ENCODE results near the gene PRSS2. TPM values are rescaled to one million over a fixed set of nuclear protein-coding genes. Genes with fewer than 3 reads are reported as not detected.

The PRSS2 gene
- total RNA-seq, 1 donor from 2014 or later = not detected

DNA sequence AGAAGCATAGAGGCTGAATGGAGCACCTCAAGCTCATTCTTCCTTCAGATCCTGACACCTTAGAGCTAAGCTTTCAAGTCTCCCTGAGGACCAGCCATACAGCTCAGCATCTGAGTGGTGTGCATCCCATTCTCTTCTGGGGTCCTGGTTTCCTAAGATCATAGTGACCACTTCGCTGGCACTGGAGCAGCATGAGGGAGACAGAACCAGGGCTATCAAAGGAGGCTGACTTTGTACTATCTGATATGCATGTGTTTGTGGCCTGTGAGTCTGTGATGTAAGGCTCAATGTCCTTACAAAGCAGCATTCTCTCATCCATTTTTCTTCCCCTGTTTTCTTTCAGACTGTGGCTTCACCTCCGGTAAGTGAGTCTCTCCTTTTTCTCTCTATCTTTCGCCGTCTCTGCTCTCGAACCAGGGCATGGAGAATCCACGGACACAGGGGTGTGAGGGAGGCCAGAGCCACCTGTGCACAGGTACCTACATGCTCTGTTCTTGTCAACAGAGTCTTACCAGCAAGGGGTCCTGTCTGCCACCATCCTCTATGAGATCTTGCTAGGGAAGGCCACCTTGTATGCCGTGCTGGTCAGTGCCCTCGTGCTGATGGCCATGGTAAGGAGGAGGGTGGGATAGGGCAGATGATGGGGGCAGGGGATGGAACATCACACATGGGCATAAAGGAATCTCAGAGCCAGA, 31.0 kb downstream of the PRSS2 start:
- no peak for DNase-seq

DNA sequence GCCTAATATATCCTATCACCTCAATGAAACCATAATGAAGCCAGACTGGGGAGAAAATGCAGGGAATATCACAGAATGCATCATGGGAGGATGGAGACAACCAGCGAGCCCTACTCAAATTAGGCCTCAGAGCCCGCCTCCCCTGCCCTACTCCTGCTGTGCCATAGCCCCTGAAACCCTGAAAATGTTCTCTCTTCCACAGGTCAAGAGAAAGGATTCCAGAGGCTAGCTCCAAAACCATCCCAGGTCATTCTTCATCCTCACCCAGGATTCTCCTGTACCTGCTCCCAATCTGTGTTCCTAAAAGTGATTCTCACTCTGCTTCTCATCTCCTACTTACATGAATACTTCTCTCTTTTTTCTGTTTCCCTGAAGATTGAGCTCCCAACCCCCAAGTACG, 31.5 kb downstream of the PRSS2 start:
- DNase-seq = no peak

DNA sequence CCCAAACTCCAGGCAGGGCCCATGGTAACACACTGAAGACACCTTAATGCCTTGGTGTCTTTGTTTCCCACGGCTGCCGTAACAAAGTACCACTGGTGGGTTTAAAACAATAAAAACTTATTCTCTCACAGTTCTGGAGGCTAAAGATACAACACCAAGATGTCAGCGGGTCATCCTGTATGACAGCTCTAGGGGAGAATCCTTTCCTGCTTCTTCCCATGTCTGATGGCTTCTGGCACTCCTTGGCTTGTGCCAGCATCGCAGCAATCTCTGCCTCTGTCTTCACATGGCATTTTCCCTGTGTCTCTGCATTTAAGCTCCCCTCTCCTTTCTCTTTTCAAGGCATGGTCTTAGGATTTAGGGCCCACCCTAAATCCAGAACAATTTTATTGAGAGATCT, 33.1 kb downstream of the PRSS2 start:
- DNase-seq = no peak

DNA sequence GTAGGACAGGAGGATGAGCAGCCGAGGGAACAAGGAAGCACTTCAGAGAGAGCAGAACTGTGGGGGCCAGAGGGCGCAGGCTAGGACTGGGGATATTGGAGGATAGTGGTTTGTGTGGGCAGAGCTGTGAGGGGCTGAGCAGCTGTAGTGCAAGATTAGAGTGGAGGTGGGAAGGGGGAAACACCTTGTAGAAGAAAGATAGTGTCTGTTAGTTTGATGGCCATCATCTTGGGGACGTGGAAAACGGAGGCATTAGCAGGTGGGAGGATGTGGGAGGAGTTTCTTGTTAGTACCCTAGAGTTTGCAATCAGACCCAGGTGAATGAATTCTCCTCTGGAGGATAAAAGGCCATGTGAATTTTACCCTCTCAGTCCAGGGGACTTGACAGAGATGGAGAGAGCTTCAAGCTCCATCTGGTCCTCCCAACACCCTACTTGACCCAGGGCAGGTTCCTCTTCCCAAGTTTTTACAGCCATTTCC, 34.0 kb downstream of the PRSS2 start:
- DNase-seq = no peak

DNA sequence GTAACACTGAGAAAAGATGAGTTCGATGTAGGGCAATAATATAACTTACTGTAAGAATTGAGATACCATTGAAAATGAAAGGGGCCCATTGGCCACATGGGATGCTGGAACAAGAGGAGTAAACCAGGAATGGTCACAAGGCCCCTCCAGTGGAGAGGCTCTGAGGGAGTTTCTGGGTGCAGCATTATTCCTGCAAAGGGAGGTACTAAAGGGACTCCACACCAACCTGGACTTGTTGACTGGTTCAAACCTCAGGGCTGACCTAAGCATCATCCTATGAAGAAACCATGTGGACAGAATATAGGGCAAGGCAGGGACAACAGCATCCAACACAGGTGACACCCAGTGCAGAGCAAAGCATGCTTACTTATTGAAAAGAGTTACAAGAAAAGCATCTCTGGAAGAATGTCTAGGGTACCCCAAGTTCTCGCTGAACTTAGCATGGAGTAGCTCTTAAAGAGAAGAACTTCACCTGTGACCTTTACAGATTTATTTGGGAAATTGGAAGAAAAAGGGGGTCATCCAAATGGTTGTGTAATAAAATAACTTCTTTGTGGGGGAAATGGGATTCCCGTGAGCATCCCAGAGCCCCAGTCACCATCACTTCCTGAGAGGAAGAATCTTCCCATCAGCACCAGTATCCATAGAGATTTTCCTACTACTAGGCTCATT, 34.7 kb downstream of the PRSS2 start:
- no peak for DNase-seq

DNA sequence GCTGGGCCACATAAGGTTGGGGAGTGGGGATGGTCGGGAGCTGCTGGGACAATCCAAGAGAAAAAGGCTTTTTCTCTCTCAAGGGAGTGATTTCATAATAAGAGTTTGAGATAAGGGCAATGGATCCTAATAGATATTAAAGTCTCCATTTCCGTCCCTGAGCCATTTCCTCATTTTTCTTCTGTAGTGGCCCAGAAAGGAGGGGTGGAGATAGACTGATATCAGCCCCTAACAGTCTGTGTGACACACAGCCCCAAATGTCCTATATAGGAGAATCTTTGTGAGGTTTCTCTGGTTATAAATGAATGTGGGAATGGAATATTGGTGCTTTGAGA, 35.2 kb downstream of the PRSS2 start:
- DNase-seq = no peak

DNA sequence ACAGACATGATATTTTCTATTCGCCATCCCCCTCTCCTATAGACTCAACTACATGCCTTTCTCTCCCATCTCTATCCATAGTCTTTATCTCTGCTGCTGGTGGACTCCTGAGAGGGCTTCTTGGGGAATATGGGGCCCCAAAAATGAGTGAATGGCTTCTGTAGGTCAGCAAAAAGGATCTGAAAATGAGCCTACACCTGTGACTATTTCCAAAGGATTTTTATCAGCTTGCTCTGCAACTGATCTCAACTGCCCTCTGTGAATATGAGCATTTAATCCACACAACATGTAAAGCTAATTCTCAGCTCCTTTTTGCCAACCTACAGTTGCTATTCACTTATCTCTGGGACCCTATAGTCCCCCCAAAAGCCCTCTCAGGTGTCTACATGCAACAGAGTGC, 36.2 kb downstream of the PRSS2 start:
- DNase-seq = no peak

DNA sequence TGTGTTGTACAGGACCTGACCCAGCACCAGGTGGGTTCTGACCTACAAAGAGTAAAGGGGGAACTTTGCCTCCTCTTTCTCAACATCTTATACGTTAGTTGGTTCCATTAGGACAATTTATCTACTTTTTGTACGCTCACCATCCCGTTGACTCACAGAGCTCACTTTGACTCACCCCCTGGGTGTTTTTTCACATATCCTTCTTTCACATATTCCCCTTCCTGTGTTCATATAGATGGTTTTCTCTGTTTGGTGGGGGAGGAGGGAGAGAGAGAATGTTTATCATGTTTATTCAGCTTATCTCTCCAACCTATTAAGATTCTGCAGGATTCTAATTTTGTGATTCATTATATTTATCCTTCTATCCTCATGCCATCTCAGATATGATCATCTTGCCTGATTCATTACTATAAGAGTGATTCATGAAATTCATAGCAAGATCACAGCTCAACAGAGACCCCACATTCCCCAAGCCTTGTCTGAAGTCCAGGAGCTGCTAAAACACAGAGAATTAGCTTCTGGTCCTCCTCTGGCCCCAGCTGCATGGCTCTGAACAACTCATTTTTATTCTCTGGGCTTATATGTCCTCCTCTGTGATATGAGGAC, 37.2 kb downstream of the PRSS2 start:
- no peak for DNase-seq

DNA sequence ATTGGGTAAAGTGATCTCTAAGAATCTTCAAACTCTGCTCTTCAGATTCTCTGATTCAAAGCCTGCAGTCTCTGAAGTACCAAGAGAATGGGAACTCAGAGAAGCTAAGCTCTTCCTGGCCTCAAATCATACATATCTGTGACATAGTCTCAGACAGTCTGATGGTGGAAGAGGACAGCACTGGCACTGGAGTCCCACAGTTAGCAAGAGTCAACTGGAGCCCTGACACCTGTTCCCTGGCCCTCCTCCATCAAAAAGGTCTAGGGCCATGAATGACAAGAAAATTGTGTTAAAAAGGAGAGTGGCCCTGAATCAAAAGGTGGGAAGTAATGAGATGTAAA, 37.7 kb downstream of the PRSS2 start:
- DNase-seq = no peak

DNA sequence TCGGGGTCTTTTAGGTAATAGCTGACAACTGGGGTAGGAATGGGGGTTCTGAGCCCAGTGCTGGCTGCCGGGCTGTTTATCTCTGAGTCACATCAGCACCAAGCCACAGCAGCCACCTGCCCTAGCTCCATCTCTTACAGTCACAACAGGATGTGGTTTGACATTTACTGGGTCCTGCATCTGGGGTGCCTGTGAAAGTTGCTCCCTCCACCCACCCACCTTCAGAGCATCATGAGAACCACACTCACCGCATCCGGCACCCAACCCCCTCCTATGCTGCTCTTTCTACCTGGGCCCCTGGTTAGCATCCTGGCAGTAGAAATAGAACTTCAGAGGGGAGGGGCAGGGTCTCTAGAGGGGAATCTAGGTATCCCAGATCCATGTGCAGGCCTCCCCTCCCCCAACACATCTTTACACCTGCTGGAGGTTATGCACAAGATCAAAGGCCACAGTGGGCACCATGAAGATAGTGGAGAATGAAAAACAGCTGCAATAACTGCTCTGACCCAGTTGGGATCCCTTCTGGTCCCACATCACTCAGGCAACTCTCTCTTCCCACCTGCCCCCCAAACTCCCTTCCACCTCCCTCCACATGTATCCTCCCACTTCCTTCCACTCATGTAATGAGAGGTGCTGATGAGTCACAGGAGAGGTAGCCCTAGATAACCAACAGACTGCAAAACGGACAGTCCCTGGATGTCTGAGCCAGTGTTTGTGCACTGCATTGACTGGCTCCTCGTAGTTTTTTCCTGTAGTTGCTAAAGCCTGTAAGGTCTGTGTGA, 38.2 kb downstream of the PRSS2 start:
- DNase-seq = no peak

DNA sequence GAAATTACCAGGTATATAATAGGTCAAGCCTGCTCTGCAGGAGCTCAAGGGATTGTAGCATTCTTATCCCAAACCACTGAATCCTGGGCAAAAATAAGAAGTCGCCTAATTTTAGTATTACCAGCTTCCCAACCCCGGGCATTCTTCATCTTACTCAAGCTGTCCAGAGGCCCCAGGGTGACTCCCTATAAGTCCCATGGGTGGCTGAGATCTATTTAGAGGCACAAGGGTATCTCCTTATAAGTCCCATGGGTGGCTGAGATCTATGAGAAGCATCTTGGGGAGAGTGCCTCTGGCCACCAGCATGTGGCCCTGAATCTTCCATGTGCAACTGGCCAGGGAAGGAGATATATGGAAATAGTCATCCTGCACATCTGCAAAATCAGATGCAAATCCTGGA, 38.9 kb downstream of the PRSS2 start:
- no peak for DNase-seq

DNA sequence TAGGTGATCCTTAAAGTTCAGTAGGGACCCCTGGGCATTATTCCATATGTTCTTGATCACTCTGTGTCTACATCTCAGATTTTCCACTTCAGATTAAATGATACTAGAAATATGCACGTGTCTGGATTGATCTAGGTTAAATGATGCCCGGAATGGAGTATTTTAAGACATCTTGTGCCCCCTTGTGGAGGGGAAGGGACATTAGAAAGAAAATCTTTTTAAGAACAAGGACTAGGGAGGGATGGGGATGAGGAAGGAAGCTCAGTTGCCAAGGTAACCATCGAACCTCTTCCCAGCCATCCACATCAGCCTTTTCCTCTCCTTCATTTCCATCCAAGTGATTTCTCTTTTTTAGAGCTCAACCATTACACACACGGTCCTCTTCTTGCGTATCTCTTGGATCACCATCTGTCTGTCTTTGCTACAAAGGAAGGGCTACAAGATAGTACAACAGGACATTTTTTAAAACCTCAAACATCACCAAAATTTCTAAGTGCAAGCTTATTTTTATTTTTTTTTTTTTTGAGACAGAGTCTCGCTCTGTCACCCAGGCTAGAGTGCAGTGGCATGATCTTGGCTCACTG, 40.5 kb downstream of the PRSS2 start:
- DNase-seq = no peak

DNA sequence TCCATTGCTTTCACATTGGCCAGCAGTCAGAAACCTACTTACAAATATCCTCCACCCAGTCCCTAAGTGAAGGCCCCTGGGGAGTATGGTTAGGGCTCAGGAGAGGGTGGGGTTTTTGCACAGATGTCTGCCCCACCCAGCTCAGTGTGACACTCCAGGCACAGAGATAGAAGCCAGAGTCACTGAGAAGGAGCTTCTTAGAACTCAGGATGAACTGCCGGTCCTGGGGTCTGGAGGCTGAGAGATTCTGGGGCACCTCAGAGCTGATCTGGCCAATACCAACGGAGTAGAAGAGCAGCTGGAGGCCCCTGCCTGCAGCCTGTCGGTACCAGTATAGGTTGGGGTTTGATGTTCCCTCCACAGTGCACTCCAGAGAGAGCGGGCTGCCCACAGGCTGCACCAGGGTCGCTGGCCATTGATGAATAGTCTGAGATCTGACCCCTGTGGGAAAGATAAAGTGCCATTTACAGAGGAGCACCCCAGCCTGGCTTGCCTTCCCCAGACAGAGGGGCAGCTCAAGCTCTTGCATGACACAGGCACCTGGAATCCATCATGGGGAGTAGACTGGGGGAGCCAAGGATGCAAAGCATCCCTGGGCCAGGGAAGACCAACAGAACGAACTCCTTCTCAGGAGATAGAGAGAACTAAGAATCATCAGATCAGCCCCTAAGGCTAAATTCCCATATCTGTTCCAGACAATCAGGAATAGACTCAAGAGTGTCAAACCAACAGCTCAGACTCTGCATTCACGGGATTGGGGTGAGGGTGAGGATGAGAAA, 41.9 kb downstream of the PRSS2 start:
- no peak for DNase-seq

DNA sequence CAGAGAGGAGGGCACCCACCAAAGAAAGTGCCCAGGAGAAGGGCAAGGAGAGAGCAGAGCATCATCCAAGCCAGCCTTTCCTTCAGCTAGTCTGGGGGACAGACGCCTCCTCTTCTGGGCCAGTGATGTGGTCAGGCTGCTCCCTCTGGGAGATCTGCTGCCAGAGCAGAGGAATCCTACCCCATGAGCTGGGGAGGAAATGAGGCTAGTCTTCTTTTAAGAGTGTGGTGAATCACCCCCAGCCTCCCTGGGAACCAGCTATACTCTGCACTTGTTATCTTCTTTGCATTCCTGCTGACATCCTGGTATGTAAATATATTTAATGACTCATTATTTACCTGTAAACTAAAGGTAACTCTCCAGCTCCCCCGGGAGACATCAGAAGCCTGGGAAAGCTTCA, 42.5 kb downstream of the PRSS2 start:
- DNase-seq = no peak

DNA sequence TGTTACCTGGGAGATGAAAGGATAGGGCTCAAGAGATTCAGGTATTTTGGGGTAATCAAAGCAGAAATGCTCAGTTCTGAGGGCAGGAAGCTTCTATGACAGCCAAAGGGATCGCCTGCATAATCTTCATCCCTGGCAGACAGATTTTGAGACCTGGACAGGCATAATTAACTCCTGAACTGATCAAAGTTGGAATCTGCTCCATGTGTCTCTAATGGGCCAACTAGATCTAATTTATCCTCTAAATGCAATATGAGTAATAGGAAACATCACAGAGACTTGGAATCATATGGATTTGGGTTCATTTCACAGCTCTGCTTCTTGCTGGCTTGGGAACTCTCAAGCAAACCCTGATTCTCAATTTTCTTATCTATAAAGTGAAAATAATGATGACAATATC, 42.9 kb downstream of the PRSS2 start:
- DNase-seq = no peak

DNA sequence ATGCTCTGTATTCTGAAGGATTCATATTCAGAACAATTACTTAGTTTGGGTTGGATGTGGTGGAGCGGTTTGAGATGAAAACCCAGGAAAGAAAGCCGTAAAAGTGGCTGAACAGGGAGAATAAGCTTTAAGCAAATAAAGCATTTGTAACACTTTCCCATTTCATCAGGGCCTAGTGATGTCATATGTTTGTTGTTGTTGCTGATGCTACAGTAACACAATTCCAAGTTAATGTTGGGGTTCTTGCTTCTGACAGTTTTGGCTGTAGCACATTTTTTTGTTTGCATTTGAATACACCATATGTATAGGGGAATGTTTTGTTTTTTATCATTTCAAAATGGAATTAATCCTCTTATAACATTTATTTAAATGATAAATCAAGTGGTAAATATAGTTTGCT, 43.7 kb downstream of the PRSS2 start:
- DNase-seq = no peak

DNA sequence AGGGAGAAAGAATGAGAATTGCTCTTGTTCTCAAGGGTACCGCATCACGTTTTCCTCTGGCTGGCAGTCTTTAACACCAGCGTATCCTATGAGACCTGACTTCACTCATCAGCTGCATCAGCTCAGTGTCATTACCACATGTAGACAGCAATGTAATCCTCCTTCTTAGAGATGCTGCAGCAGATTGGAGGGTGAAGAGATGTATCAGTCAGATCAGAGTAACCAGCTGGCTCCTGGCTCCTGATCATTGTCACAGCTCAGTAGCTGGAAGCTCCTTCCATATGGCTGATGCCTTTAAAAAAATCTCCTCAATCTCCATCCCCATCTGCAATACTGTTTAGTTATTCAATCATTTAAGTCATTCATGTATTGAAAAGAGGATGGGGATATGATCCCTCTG, 44.4 kb downstream of the PRSS2 start:
- DNase-seq = no peak

DNA sequence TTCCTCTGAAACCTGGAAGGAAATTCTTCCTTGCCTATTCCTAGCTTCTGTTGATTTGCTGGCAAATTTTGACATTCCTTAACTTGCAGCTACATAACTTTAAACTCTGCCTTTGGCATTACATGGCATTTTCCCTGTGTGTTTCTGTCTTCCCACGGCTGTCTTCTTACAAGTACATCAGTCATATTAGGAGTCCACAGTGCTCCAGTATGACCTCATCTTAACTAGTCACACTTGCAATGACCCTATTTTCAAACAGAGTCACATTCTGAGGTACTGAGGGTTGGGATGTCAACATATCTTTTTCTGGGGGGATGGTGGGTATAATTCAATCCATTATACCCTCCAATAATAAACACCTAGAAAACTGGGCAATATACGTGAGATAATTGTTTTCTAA, 46.7 kb downstream of the PRSS2 start:
- DNase-seq = no peak

DNA sequence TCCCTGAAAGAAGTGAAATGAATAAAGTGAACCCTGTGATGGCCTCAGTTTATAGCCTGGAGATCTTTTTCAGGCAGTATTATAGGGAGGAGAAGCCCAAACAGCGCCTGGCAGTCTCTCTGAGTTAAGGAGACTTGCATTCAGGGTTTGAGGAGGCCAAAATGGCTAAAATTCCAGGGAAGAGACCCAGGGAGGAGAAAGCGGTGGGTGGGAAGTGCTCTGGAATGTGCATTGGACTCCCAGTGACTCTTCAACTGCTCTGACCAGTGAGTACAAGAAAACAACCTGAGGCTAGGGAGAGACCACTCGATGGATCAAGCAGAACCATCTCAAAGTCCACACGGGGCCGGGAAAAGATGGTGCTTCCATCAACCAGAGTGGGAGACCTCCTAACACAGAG, 48.8 kb downstream of the PRSS2 start:
- no peak for DNase-seq

DNA sequence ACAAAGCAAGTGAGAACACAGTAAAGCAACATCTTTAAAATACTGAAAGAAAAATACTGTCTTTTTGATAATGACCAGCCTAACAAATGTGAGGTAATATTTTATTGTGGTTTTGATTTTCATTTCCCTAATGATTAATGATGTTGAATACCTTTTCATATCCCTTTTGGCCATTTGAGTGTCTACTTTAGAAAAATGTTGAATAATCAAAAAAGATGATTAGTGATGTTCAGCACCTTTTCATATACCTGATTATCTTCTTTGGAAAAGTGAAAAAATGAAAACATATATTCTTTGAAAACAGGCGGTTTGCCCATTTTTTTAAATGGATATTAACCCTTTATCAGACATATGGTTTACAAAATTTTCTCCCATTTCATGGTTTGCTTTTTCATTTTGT, 51.9 kb downstream of the PRSS2 start:
- no peak for DNase-seq
